OCI-LY3 (cell line): ENCODE results near the gene FBXO46.
A peak's percentile ranks its signal among the peaks of the same experiment; 100 is the strongest.

Experiments
- H2AFZ ChIP-seq: fragments of 200-600, 300-600 bp; shearing (Covaris generic); 2 replicates; pipeline ENCODE4 v1.6.0; 2014; ENCODE audit warnings: antibody characterized with exemption, low read depth, low read length
- H3K27ac ChIP-seq: fragments of 200-600, 300-600 bp; sonication (generic); 2 replicates; pipeline ENCODE4 v1.5.1; 2014; ENCODE audit warnings: mild to moderate bottlenecking, low read length, moderate library complexity, mixed read lengths
- H3K27me3 ChIP-seq: fragments of 200-600, 300-600 bp; sonication (generic); 2 replicates; pipeline ENCODE4 v1.6.1; 2014; ENCODE audit warnings: low read depth, low read length, mixed read lengths
- H3K36me3 ChIP-seq: fragments of 200-600, 300-600 bp; sonication (generic); replicated peaks from 2 replicates; pipeline ENCODE3; 2014; ENCODE audit warnings: low read depth, low read length, mixed read lengths
- H3K4me1 ChIP-seq: fragments of 300-600, 200-600 bp; sonication (generic); 2 replicates; pipeline ENCODE4 v1.6.1; 2014; ENCODE audit warnings: low read length, mixed read lengths
- H3K4me2 ChIP-seq: fragments of 200-600, 300-600 bp; sonication (generic); 2 replicates; pipeline ENCODE4 v1.6.1; 2014; ENCODE audit warnings: low read length, mixed read lengths
- H3K4me3 ChIP-seq: fragments of 300-600, 200-600 bp; sonication (generic); 2 replicates; pipeline ENCODE4 v1.5.1; 2014; ENCODE audit warnings: antibody characterized with exemption, mild to moderate bottlenecking, low read length, moderate library complexity
- H3K79me2 ChIP-seq: fragments of 300-600, 200-600 bp; shearing (Covaris generic); 2 replicates; pipeline ENCODE4 v1.6.1; 2014; ENCODE audit warnings: mild to moderate bottlenecking, low read length, mixed read lengths
- H3K9ac ChIP-seq: fragments of 300-600, 200-600 bp; shearing (Covaris generic); 2 replicates; pipeline ENCODE4 v1.6.0; 2014; ENCODE audit warnings: mild to moderate bottlenecking, low read length, moderate library complexity
- H3K9me3 ChIP-seq: fragments of 200-600, 300-600 bp; shearing (Covaris generic); 2 replicates; pipeline ENCODE4 v1.6.1; 2014; ENCODE audit warnings: low read length, mixed read lengths; ENCODE audit not compliant: insufficient read depth
- H4K20me1 ChIP-seq: fragments of 200-600, 300-600 bp; sonication (generic); 2 replicates; pipeline ENCODE4 v1.6.1; 2016; ENCODE audit warnings: low read length, mixed read lengths; ENCODE audit not compliant: insufficient read depth
- CTCF ChIP-seq: fragments of 200-600, 300-600 bp; sonication (generic); IDR thresholded peaks from 2 replicates; pipeline ENCODE4 v1.5.1; 2014; ENCODE audit warnings: antibody characterized with exemption, low read length, low read depth
- EZH2phosphoT487 ChIP-seq: fragments of 200-600 bp; shearing (Covaris generic); IDR thresholded peaks from 2 replicates; pipeline ENCODE4 v1.6.1; 2018; ENCODE audit warnings: antibody characterized with exemption, mixed run types, low read depth

FBXO46 gene

GRCh38 chr19:45712699-45713067 is 18.0 kb downstream of the FBXO46 start:
- peaks cover 25% of the 10 kb centered on the region for H3K36me3 ChIP-seq
- H3K4me2 ChIP-seq: no peak overlapping the region
- H3K4me3 ChIP-seq: no peak overlapping the region
- no peaks in the 10 kb centered on the region for H3K9me3 ChIP-seq
- H3K27me3 ChIP-seq: no peaks in the 10 kb centered on the region
- H4K20me1 ChIP-seq: no peaks in the 10 kb centered on the region
- peaks cover 41% of the 10 kb centered on the region for H3K79me2 ChIP-seq
- no peak overlapping the region for H3K9ac ChIP-seq
- no peak overlapping the region for H2AFZ ChIP-seq
- H3K27ac ChIP-seq: no peak overlapping the region
- TF ChIP-seq EZH2phosphoT487 (no peak), CTCF (no peak)
- H3K4me1 ChIP-seq: peaks cover 22% of the 10 kb centered on the region

- no peak for TF ChIP-seq EZH2phosphoT487
- no peak for TF ChIP-seq CTCF
- Histone ChIP-seq H3K4me2 (no peak overlapping the region), H2AFZ (no peak overlapping the region), H3K9ac (no peak overlapping the region), H3K79me2 (peaks cover 41% of the 10 kb centered on the region), H3K9me3 (no peaks in the 10 kb centered on the region), H3K27ac (no peak overlapping the region), H3K4me1 (peaks cover 28% of the 10 kb centered on the region), H3K36me3 (peaks cover 25% of the 10 kb centered on the region), H3K27me3 (no peaks in the 10 kb centered on the region), H3K4me3 (no peak overlapping the region), H4K20me1 (no peaks in the 10 kb centered on the region)
These were observed 18.6 kb downstream of the FBXO46 start for GRCh38 chr19:45711851-45712698.

- Histone ChIP-seq H3K4me2 (peak overlapping the region; percentile 6), H3K79me2 (peaks cover 27% of the 10 kb centered on the region), H2AFZ (no peak overlapping the region), H3K4me3 (no peak overlapping the region), H4K20me1 (no peaks in the 10 kb centered on the region), H3K9me3 (peaks cover 4% of the 10 kb centered on the region; the same call in 1 of the 2 replicates), H3K36me3 (peaks cover 31% of the 10 kb centered on the region), H3K9ac (no peak overlapping the region), H3K27me3 (no peaks in the 10 kb centered on the region), H3K4me1 (peaks cover 33% of the 10 kb centered on the region), H3K27ac (no peak overlapping the region)
- TF ChIP-seq CTCF (no peak), EZH2phosphoT487 (no peak)
These were observed 20.2 kb downstream of the FBXO46 start for GRCh38 chr19:45710356-45711130.
